ENCODE data around the gene MPPED1. TPM values are rescaled to one million over a fixed set of nuclear protein-coding genes. Genes with fewer than 3 reads are reported as not detected.

Gene MPPED1
- total and polyA plus RNA-seq, 2 of the 13 experiments (the other 11 are each of a cell fraction or from before 2014, with no cell fraction given): 0.77 TPM; not detected in 1

DNA sequence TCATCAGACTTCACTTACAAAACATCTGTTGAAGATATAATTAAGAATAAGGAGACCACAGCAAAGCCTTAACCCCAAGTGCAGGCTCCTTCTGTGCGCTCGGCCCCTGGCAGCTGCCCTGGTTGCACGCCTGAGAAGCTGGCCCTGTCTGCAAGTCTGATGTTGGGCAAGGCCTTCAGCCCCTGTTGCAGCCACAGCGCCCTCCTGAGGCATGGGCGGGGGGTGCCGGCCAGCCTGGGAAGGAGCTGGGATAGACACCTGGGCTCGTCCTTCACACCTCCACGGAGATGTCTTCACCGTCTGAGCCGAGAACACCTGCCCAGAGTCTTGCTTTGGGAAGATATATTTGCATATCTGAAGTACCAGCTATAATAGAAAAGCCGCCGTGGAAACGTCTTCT, 104.1 kb downstream of the MPPED1 start (continued):
- TF ChIP-seq, protein P1, sequence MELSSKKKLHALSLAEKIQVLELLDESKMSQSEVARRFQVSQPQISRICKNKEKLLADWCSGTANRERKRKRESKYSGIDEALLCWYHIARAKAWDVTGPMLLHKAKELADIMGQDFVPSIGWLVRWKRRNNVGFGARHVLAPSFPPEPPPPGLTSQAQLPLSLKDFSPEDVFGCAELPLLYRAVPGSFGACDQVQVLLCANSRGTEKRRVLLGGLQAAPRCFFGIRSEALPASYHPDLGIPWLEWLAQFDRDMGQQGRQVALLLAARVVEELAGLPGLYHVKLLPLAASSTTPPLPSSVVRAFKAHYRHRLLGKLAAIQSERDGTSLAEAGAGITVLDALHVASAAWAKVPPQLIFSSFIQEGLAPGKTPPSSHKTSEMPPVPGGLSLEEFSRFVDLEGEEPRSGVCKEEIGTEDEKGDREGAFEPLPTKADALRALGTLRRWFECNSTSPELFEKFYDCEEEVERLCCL (CRISPR knock-in tag; IDR thresholded peaks at IDR 0.05; ENCODE audit: borderline replicate concordance): no peak
- no peak for TF ChIP-seq KLF6 (CRISPR knock-in tag; IDR thresholded peaks at IDR 0.05)
- TF ChIP-seq, protein P2, sequence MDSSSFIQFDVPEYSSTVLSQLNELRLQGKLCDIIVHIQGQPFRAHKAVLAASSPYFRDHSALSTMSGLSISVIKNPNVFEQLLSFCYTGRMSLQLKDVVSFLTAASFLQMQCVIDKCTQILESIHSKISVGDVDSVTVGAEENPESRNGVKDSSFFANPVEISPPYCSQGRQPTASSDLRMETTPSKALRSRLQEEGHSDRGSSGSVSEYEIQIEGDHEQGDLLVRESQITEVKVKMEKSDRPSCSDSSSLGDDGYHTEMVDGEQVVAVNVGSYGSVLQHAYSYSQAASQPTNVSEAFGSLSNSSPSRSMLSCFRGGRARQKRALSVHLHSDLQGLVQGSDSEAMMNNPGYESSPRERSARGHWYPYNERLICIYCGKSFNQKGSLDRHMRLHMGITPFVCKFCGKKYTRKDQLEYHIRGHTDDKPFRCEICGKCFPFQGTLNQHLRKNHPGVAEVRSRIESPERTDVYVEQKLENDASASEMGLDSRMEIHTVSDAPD (CRISPR knock-in tag; IDR thresholded peaks at IDR 0.05): no peak

DNA sequence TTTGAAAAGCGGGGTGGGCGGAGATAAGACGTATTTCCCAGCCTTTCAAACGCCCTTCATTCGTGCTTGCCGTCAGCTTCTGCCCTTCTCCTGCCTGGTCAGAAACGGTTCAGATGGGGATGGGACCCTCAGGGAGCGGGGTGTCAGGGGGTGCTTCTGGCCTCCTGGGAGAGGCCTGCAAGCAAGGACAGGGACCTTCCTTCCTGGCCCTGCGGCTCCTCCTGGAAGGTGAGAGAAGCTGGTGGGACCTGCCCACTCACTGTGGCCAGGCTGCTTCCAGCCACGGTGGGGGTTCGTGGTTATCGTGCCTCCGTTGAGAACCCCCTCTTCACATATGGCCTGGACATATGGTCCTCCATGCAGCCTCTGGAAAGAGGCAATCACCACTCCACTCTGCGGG, 104.6 kb downstream of the MPPED1 start:
- ATAC-seq: no peak
- H3K79me2 ChIP-seq (ENCODE audit: insufficient read depth, low read length): no peaks in the 10 kb centered on the region
- CTCF ChIA-PET (ENCODE audit: low intra/inter-chr PET ratio, low total read pairs): no interaction called here
- DNase-seq (ENCODE audit: low spot score): no peak
- H4K20me1 ChIP-seq (ENCODE audit: insufficient read depth, low read length): no peaks in the 10 kb centered on the region
- intact Hi-C loops (cut with micrococcal nuclease; ENCODE audit: unreplicated experiment) (no loop called here), in situ Hi-C loops (cut with HindIII; ENCODE audit: extremely low pct_ligation_motif_present, low pct_unique_long_range_greater_than_20kb) (no loop called here)
- H3K4me3 ChIP-seq (replicated peaks in 1 of 3; ENCODE audit: insufficient read depth in 1 of 3, low read depth in 2 of 3, low read length in 3 of 3): no peak overlapping the region
- no TSS peak for BruUV-seq (replicated peaks)
- H2AFZ ChIP-seq (ENCODE audit: low read length): no peak overlapping the region
- H3K4me1 ChIP-seq (ENCODE audit: insufficient read depth, low read length): no peaks in the 10 kb centered on the region
- FAIRE-seq: no peak
- H3K9ac ChIP-seq (ENCODE audit: insufficient read depth, low read depth, low read length): no peak overlapping the region
- H3K36me3 ChIP-seq (replicated peaks in 1 of 2; ENCODE audit: control insufficient read depth in 1 of 2, insufficient read depth in 2 of 2, low read length in 2 of 2): no peaks in the 10 kb centered on the region
- no peaks in the 10 kb centered on the region for H3K9me3 ChIP-seq (ENCODE audit: low read length)
- 41% methylated on average over 9 of the region's 14 CpGs for WGBS (ENCODE audit: low lambda C conversion rate)
- H3K4me2 ChIP-seq (ENCODE audit: low read depth, low read length): no peak overlapping the region
- H3K27me3 ChIP-seq (ENCODE audit: control insufficient read depth in 1 of 2, insufficient read depth in 2 of 2, low read length in 2 of 2): peaks cover 0 to 1% of the 10 kb centered on the region in 2 experiments; a peak in 1 of 5 replicates
- no peak for TF ChIP-seq KLF12 (CRISPR knock-in tag; IDR thresholded peaks at IDR 0.05; ENCODE audit: borderline replicate concordance)
- no peak for TF ChIP-seq TEAD3 (CRISPR knock-in tag; optimal IDR thresholded peaks at IDR 0.05; ENCODE audit: borderline replicate concordance)
- no peak for TF ChIP-seq ZNF10 (CRISPR knock-in tag; IDR thresholded peaks at IDR 0.05; ENCODE audit: borderline replicate concordance, low read depth)
- TF ChIP-seq ZNF138 (CRISPR knock-in tag; IDR thresholded peaks at IDR 0.05; ENCODE audit: low read depth): no peak
- TF ChIP-seq FOXO1 (CRISPR knock-in tag; IDR thresholded peaks at IDR 0.05): no peak
- no peak for TF ChIP-seq ZSCAN31 (CRISPR knock-in tag; IDR thresholded peaks at IDR 0.05; ENCODE audit: low read depth)
- no peak overlapping the region for H3K27ac ChIP-seq (ENCODE audit: extremely low read length, insufficient read depth, low read length)
- POLR2A ChIA-PET: no interaction called here
